Loucy (cell line): ENCODE data around the gene SAMD7.

Source experiments
- EZH2phosphoT487 ChIP-seq: fragments of 200-600 bp; IDR thresholded peaks from 2 replicates; pipeline ENCODE4 v1.6.1; 2018; ENCODE audit warnings: antibody characterized with exemption, mild to moderate bottlenecking, moderate library complexity, borderline replicate concordance
- TF ChIP-seq, protein P1 (sequence below): fragments of 200-600 bp; sonication (generic); conservative IDR thresholded peaks from 2 replicates; pipeline ENCODE4 v1.5.1; 2014; ENCODE audit warnings: mild to moderate bottlenecking, antibody characterized with exemption, low read length

DNA sequence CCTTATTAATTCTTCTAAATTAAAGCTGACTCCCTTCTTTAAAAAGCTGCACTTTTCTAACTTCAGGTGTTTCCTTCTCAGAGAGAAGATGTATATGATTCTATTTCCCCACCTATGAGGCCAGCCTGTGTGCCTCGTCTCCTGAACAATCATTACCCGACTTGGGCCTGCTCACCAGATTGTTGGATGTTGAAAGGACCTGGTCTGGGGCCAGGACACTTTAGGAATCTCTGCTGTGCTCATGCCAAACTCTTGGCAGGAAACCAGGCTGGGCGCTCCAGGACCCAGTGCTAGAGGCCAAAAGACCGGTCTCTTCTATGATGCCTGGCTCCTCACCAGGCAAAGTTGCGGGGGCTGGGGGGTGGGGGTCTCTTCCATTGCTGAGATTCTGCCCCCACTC, 24.7 kb upstream of the SAMD7 start:
- TF ChIP-seq, protein P1, sequence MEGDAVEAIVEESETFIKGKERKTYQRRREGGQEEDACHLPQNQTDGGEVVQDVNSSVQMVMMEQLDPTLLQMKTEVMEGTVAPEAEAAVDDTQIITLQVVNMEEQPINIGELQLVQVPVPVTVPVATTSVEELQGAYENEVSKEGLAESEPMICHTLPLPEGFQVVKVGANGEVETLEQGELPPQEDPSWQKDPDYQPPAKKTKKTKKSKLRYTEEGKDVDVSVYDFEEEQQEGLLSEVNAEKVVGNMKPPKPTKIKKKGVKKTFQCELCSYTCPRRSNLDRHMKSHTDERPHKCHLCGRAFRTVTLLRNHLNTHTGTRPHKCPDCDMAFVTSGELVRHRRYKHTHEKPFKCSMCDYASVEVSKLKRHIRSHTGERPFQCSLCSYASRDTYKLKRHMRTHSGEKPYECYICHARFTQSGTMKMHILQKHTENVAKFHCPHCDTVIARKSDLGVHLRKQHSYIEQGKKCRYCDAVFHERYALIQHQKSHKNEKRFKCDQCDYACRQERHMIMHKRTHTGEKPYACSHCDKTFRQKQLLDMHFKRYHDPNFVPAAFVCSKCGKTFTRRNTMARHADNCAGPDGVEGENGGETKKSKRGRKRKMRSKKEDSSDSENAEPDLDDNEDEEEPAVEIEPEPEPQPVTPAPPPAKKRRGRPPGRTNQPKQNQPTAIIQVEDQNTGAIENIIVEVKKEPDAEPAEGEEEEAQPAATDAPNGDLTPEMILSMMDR = no peak
- TF ChIP-seq EZH2phosphoT487 = no peak
